Subcutaneous adipose tissue (tissue), 4 donors: Measurements from ENCODE around the gene PROZ. TPM values are rescaled to one million over a fixed set of nuclear protein-coding genes. Genes with fewer than 3 reads are reported as not detected.

ENCODE experiments used
- total RNA-seq, 4 donors: library from RNA; depleted of rRNA; stranded (reverse); fragments of >200 nt; gene quantifications; one replicate each; pipeline ENCODE4 v1.1.0, GENCODE V29; 2016
- TF ChIP-seq, protein P1 (sequence below): fragments of 450-650 bp; IDR thresholded peaks from one replicate; pipeline ENCODE4 v1.5.1; 2016; ENCODE audit warnings: low read depth, mild to moderate bottlenecking, control low read depth, antibody characterized with exemption, moderate library complexity

PROZ gene
- total RNA-seq, 4 donors from 2014 or later: not detected

DNA sequence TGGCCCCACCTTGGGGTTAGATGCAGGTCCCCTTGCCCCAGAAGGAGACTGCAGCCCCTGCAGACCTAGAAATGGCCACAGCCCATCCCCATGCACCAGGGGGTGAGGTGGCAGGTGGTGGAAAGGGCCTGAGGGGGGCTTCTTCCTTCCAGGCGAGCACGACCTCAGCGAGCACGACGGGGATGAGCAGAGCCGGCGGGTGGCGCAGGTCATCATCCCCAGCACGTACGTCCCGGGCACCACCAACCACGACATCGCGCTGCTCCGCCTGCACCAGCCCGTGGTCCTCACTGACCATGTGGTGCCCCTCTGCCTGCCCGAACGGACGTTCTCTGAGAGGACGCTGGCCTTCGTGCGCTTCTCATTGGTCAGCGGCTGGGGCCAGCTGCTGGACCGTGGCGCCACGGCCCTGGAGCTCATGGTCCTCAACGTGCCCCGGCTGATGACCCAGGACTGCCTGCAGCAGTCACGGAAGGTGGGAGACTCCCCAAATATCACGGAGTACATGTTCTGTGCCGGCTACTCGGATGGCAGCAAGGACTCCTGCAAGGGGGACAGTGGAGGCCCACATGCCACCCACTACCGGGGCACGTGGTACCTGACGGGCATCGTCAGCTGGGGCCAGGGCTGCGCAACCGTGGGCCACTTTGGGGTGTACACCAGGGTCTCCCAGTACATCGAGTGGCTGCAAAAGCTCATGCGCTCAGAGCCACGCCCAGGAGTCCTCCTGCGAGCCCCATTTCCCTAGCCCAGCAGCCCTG is 40.0 kb upstream of the PROZ start:
- TF ChIP-seq, protein P1, sequence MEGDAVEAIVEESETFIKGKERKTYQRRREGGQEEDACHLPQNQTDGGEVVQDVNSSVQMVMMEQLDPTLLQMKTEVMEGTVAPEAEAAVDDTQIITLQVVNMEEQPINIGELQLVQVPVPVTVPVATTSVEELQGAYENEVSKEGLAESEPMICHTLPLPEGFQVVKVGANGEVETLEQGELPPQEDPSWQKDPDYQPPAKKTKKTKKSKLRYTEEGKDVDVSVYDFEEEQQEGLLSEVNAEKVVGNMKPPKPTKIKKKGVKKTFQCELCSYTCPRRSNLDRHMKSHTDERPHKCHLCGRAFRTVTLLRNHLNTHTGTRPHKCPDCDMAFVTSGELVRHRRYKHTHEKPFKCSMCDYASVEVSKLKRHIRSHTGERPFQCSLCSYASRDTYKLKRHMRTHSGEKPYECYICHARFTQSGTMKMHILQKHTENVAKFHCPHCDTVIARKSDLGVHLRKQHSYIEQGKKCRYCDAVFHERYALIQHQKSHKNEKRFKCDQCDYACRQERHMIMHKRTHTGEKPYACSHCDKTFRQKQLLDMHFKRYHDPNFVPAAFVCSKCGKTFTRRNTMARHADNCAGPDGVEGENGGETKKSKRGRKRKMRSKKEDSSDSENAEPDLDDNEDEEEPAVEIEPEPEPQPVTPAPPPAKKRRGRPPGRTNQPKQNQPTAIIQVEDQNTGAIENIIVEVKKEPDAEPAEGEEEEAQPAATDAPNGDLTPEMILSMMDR: no peak

DNA sequence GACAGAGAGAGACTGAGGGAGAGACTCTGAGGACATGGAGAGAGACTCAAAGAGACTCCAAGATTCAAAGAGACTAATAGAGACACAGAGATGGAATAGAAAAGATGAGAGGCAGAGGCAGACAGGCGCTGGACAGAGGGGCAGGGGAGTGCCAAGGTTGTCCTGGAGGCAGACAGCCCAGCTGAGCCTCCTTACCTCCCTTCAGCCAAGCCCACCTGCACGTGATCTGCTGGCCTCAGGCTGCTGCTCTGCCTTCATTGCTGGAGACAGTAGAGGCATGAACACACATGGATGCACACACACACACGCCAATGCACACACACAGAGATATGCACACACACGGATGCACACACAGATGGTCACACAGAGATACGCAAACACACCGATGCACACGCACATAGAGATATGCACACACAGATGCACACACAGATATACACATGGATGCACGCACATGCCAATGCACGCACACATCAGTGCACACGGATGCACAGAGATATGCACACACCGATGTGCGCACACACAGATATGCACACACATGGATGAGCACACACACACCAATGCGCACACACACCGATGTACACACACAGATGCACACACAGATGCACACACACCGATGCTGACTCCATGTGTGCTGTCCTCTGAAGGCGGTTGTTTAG is 39.2 kb upstream of the PROZ start:
- TF ChIP-seq, protein P1: no peak

DNA sequence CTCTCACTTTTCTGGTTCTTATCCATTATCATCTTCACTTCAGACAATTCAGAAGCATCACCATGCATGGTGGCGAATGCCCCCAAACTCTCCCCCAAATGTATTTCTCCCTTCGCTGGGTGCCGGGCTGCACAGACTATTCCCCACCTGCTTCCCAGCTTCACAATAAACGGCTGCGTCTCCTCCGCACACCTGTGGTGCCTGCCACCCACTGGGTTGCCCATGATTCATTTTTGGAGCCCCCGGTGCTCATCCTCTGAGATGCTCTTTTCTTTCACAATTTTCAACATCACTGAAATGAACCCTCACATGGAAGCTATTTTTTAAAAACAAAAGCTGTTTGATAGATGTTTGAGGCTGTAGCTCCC is 38.6 kb upstream of the PROZ start:
- TF ChIP-seq, protein P1: no peak

DNA sequence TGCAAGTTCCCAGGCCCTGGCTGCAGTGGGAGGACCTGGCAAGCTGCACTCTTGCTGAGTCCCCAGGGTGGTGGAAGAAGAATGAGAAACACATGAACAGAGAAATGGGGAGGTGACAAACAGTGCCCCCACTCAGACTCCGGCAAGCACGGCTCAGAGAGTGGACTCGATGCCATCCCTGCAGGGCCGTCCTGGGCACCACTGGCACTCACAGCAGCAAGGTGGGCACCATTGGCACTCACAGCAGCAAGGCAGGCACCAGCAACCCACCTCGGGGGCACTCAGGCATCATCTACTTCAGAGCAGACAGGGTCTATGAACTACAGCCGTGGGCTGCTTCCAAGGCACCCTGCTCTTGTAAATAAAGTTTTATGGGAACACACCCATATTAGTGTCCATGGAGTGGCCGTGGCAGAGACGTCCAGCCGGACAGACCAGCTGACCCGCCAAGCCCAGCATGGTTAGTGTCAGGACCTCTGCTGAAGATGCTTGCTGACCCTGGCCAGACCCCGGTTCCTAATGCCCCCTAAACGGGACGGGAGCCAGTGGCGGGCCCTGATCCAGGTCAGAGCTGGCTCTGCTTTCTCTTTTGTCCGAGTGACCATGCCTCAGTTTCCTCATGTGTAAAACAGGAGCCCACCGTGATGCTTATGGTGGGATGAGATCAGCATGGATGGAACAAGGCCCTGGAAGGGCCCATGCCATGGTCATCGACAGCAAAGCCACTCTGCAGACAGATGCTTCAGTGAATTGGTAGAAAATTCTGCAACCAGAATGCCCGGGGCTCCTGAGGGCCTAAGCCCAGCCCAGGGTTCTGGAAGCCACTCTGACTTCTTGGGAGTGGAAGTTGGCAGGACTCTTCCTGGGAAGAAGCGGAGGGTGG is 37.9 kb upstream of the PROZ start:
- TF ChIP-seq, protein P1: no peak

DNA sequence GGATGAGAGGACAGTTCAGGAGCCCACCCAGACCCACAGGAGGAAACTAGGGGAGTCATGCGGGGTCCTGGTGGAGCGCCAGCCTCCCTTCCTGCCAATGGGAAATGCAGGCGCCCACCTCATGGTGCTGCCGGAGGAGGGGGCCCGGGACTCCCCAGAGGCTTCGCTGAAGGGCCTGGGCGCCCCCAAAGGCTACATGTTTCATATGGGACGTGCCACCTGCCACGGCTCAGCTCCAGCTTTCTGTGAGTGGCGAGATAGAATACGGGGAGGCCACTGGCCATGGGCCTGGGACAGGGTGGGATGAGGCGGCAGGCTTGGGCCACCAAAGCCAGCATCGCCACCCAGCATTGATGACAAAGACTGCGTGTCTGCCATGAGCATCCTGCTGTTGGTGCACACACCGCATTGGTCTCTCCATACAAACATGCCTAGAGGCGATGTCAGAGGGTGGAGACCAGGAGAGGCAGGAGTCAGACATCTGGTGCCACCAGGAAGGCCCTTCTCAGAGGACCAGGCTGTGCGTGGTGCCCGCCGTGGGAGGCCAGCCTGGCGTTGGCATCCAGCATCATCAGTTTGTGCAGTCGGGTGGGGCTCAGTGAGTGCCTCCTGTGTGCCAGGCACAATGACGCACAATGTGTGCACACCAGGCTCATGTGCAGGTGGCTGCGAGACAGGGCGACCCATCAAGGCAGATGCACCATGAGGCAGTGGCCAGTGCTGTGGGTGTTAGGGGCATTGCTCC is 37.1 kb upstream of the PROZ start:
- TF ChIP-seq, protein P1: no peak

DNA sequence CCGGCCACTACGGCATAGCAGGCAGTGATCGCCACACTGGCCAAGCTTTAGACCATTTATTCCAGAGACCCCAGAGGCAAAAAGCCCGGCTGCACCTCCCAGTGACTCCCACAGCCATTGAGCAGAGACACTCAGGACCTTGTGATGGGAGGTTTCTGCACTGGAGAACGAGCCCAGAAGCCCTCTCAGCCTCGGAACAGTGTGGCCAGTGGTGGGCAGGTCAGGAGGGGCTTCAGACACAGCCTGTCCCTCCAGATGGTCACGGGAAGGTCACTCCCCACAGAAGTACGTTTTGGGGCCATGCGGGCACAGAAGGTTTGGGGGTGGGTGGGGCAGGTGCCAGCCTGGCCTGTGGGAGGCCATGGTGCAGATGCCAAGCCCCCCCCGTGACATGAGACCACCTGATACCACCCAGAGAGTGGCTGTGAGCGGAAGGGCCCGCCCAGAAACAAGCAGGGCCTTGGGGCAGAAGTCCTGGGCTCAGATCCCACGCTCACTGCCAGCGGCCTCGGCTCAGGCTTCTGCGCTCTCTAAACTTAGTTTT is 36.4 kb upstream of the PROZ start:
- TF ChIP-seq, protein P1: no peak
